ENCODE measurements around the gene SGIP1. TPM values are rescaled to one million over a fixed set of nuclear protein-coding genes. Genes with fewer than 3 reads are reported as not detected.
A peak's percentile ranks its signal among the peaks of the same experiment; 100 is the strongest.

The SGIP1 gene
- total and polyA plus RNA-seq, 7 donors = under 0.01 to 14.1 (median 7.3) TPM; not detected in 1

GRCh38 chr1:66532798-66533783, 862 bp upstream of the SGIP1 start:
- WGBS, 2 donors = 6 to 7% methylated on average over 50 of the region's 50 CpGs
- H3K4me1 ChIP-seq = peaks cover 0 to 13% (median 10%) of the 10 kb centered on the region in 4 donors
- DNase-seq = peak; percentile 72
- intact Hi-C loops (cut with DNase I) = no loop called here
- H3K4me3 ChIP-seq = peak overlapping the region; percentile 38 to 53 (median 46)
- H3K36me3 ChIP-seq = no peaks in the 10 kb centered on the region
- peak overlapping the region; percentile 50 to 78 (median 70) for H3K27ac ChIP-seq
- no peaks in the 10 kb centered on the region for H3K9me3 ChIP-seq
- TF ChIP-seq POLR2A (IDR thresholded peaks at IDR 0.05) (no peak), POLR2AphosphoS5 (IDR thresholded peaks at IDR 0.05) (peak in 1 of 4 donors; percentile 5)
- H3K27me3 ChIP-seq = no peaks in the 10 kb centered on the region

- no peak for DNase-seq
- H3K4me1 ChIP-seq = peaks cover 0 to 13% (median 10%) of the 10 kb centered on the region in 4 donors
- H3K27ac ChIP-seq = peak overlapping the region in 3 of 4 donors; percentile 67 to 78 (median 73)
- no peaks in the 10 kb centered on the region for H3K9me3 ChIP-seq
- intact Hi-C loops (cut with DNase I) = no loop called here
- WGBS, 2 donors = 89 to 92% methylated on average over 2 of the region's 2 CpGs
- no peak for TF ChIP-seq POLR2A (IDR thresholded peaks at IDR 0.05)
- TF ChIP-seq POLR2AphosphoS5 (IDR thresholded peaks at IDR 0.05) = no peak
- no peak for TF ChIP-seq EP300 (IDR thresholded peaks at IDR 0.05)
- H3K4me3 ChIP-seq = peak overlapping the region in 1 of 4 donors; percentile 42
- H3K36me3 ChIP-seq = no peaks in the 10 kb centered on the region
- H3K27me3 ChIP-seq = no peaks in the 10 kb centered on the region
Measured at GRCh38 chr1:66535061-66535460, 1.1 kb downstream of the SGIP1 start.

- H3K27me3 ChIP-seq = no peaks in the 10 kb centered on the region
- intact Hi-C loops (cut with DNase I) = no loop called here
- TF ChIP-seq CTCF (IDR thresholded peaks at IDR 0.05) (no peak), POLR2AphosphoS5 (IDR thresholded peaks at IDR 0.05) (no peak), POLR2A (IDR thresholded peaks at IDR 0.05) (no peak), EP300 (IDR thresholded peaks at IDR 0.05) (no peak)
- 52 to 59% methylated on average over 1 of the region's 1 CpG for WGBS, 2 donors
- DNase-seq = no peak
- H3K4me3 ChIP-seq = no peak overlapping the region
- H3K36me3 ChIP-seq = no peaks in the 10 kb centered on the region
- no peak overlapping the region for H3K27ac ChIP-seq
- H3K4me1 ChIP-seq = peaks cover 0 to 21% (median 13%) of the 10 kb centered on the region in 4 donors
- H3K9me3 ChIP-seq = no peaks in the 10 kb centered on the region
Measured at GRCh38 chr1:66535853-66536252, 1.9 kb downstream of the SGIP1 start.

GRCh38 chr1:66537718-66538117, 3.8 kb downstream of the SGIP1 start:
- intact Hi-C loops (cut with DNase I) = no loop called here
- no peaks in the 10 kb centered on the region for H3K27me3 ChIP-seq
- H3K9me3 ChIP-seq = no peaks in the 10 kb centered on the region
- H3K4me3 ChIP-seq = no peak overlapping the region
- WGBS, 2 donors = 42 to 94% methylated on average over 1 of the region's 1 CpG
- DNase-seq = no peak
- H3K36me3 ChIP-seq = no peaks in the 10 kb centered on the region
- peaks cover 0 to 23% (median 11%) of the 10 kb centered on the region in 4 donors for H3K4me1 ChIP-seq
- TF ChIP-seq CTCF (IDR thresholded peaks at IDR 0.05) (no peak), EP300 (IDR thresholded peaks at IDR 0.05) (no peak), POLR2AphosphoS5 (IDR thresholded peaks at IDR 0.05) (no peak), POLR2A (IDR thresholded peaks at IDR 0.05) (no peak)
- peak overlapping the region in 1 of 4 donors; percentile 5 for H3K27ac ChIP-seq

- no peak for TF ChIP-seq EP300 (IDR thresholded peaks at IDR 0.05)
- H3K4me1 ChIP-seq = peaks cover 0 to 20% (median 5%) of the 10 kb centered on the region in 4 donors
- no peak overlapping the region for H3K4me3 ChIP-seq
- H3K36me3 ChIP-seq = no peaks in the 10 kb centered on the region
- DNase-seq = no peak
- H3K27me3 ChIP-seq = no peaks in the 10 kb centered on the region
- H3K9me3 ChIP-seq = no peaks in the 10 kb centered on the region
- intact Hi-C loops (cut with DNase I) = no loop called here
- peak overlapping the region in 1 of 4 donors; percentile 39 for H3K27ac ChIP-seq
- WGBS, 2 donors = 85 to 91% methylated on average over 1 of the region's 1 CpG
Measured at GRCh38 chr1:66539491-66539890, 5.5 kb downstream of the SGIP1 start.

GRCh38 chr1:66540434-66541032, 6.6 kb downstream of the SGIP1 start:
- 67 to 71% methylated on average over 3 of the region's 3 CpGs for WGBS, 2 donors
- Histone ChIP-seq H3K36me3 (no peaks in the 10 kb centered on the region), H3K9me3 (no peaks in the 10 kb centered on the region), H3K4me3 (no peak overlapping the region), H3K27ac (peak overlapping the region in 2 of 4 donors; percentile 8 to 39), H3K4me1 (peaks cover 0 to 20% (median 5%) of the 10 kb centered on the region in 4 donors), H3K27me3 (no peaks in the 10 kb centered on the region)
- TF ChIP-seq POLR2A (IDR thresholded peaks at IDR 0.05) (no peak), CTCF (IDR thresholded peaks at IDR 0.05) (no peak), EP300 (IDR thresholded peaks at IDR 0.05) (no peak), POLR2AphosphoS5 (IDR thresholded peaks at IDR 0.05) (no peak)
- DNase-seq = no peak
- intact Hi-C loops (cut with DNase I) = no loop called here

Measured in sigmoid colon (tissue), 7 donors.